Fibroblast of mammary gland (primary cell): ENCODE measurements around the gene LEFTY2.

Source experiments
- DNase-seq: peaks from one replicate; pipeline ENCODE4 v3.0.0-alpha.2; 2010; ENCODE audit warnings: low read depth
- H3K4me3 ChIP-seq: 2 replicates; pipeline ENCODE4 v1.5.1; 2011; ENCODE audit warnings: low read depth, mild to moderate bottlenecking, low read length, moderate library complexity; ENCODE audit not compliant: control insufficient read depth
- TF ChIP-seq, protein P1 (sequence below): conservative IDR thresholded peaks from 2 replicates; pipeline ENCODE4 v1.5.1; 2011; ENCODE audit warnings: low read depth, low read length, inconsistent platforms; ENCODE audit not compliant: control insufficient read depth, insufficient read depth

Gene LEFTY2

DNA sequence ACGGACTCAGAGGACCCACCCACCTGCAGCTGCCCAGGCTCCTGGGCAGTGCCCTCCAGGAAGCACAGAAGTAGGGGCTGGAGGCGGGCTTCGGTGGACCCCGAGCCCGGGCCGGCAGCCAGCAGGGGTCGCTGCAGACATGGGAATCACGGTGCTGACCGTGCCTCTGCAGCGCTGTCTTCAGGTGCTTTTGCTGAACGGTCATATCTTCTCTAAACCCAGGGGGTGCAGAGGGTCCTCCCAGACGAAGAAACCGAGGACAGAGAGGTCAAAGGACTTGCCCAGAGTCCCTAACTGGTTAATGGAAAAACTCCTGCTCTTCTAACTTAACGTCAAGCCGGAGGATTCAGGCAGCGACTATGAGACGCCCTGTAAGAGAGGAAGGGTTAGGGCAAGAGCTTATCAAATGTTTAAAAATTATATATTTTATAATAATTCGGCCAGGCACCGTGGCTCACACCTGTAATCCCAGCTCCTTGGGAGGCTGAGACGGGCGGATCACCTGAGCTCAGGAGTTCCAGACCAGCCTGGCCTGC, 21.5 kb upstream of the LEFTY2 start:
- peak; percentile 20 for DNase-seq
- TF ChIP-seq, protein P1, sequence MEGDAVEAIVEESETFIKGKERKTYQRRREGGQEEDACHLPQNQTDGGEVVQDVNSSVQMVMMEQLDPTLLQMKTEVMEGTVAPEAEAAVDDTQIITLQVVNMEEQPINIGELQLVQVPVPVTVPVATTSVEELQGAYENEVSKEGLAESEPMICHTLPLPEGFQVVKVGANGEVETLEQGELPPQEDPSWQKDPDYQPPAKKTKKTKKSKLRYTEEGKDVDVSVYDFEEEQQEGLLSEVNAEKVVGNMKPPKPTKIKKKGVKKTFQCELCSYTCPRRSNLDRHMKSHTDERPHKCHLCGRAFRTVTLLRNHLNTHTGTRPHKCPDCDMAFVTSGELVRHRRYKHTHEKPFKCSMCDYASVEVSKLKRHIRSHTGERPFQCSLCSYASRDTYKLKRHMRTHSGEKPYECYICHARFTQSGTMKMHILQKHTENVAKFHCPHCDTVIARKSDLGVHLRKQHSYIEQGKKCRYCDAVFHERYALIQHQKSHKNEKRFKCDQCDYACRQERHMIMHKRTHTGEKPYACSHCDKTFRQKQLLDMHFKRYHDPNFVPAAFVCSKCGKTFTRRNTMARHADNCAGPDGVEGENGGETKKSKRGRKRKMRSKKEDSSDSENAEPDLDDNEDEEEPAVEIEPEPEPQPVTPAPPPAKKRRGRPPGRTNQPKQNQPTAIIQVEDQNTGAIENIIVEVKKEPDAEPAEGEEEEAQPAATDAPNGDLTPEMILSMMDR: peak; percentile 58
- no peak overlapping the region for H3K4me3 ChIP-seq

DNA sequence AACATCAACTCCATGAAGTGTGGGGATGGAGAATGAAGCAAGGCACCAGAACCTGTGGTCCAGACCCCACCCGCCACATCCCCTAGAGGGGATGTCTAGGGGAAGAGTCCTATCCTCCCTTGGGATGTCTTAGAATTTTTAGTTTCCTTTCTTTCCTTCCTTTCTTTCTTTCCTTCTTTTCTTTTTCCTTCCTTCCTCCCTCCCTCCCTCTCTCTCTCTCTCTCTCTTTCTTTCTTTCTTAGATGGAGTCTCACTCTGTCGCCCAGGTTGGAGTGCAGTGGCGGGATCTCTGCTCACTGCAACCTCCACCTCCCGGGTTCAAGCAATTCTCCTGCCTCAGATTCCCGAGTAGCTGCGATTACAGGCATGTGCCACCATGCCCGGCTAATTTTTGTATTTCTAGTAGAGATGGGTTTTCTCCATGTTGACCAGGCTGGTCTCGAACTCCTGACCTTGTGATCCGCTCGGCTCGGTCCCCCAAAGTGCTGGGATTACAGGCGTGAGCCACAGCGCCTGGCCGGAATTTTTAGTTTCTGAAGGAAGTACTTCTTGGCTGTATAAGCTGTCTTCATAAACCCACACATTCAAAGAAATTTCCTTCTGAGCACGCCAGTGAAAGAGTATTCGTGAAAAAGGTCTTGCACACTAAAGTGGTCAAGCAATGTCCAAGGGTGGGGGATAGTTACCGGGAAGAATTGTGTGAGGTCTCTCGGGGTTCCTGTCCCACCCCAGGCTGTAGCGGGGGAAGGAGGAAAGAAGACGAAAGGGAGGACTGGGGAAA, 20.8 kb upstream of the LEFTY2 start:
- no peak for DNase-seq
- TF ChIP-seq, protein P1: no peak
- no peak overlapping the region for H3K4me3 ChIP-seq

DNA sequence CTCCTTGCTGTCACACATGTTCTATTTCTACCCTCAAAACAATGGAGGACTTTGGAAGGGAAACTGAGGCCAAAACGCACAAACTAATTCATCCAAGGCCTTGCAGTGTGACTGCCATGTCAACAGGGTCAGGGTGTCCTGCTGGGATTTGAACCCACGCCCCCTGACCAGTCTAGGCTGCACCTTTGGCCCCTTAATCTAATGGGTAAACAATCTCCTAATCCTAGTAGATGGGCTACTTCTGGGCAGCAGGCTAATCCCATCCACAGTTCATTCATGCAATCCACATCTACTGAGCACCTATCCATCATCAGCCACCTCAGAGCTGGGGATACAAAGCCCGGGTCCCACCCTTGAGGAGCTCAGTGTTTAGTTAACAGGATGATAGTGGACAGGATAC, 17.0 kb upstream of the LEFTY2 start:
- H3K4me3 ChIP-seq: no peak overlapping the region
- TF ChIP-seq, protein P1: no peak
- no peak for DNase-seq

DNA sequence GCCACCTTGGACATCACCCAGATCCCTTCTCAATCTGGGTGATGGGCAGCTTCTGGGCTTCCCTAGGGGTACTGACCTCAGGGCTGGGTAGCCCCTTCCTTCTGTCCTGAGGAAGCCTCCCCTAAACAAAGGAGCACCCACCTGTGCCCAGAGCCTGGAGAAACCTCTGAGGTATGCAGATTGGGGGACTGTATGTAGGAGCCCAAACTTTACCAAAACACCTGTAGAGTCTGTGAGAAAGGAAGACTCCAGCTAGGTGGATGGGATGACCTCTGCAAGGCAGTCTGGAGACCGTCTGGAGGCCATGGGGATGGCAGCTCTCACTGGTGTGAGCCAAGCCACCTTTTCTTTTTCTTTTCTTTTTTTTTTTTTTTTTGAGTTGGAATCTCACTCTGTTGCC, 13.7 kb upstream of the LEFTY2 start:
- no peak for DNase-seq
- TF ChIP-seq, protein P1: no peak
- H3K4me3 ChIP-seq: no peak overlapping the region

DNA sequence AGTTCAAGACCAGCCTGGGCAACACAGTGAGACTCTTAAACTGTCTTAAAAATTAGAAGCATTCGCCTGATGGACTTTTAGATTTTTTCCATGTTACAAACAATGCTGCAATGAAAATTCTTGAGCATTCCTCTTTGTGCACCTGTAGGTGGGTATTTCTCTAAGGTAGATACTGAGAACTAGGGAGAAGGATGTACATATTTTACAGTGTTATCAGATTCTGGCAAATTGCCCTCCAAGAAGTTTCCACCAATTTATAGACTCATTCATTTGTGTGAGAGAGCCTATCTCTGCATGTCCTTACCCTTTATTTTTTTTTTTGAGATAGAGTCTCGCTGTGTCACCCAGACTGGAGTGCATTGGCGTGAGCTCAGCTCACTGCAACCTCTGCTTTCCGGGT, 12.3 kb upstream of the LEFTY2 start:
- TF ChIP-seq, protein P1: no peak
- no peak for DNase-seq
- H3K4me3 ChIP-seq: no peak overlapping the region

DNA sequence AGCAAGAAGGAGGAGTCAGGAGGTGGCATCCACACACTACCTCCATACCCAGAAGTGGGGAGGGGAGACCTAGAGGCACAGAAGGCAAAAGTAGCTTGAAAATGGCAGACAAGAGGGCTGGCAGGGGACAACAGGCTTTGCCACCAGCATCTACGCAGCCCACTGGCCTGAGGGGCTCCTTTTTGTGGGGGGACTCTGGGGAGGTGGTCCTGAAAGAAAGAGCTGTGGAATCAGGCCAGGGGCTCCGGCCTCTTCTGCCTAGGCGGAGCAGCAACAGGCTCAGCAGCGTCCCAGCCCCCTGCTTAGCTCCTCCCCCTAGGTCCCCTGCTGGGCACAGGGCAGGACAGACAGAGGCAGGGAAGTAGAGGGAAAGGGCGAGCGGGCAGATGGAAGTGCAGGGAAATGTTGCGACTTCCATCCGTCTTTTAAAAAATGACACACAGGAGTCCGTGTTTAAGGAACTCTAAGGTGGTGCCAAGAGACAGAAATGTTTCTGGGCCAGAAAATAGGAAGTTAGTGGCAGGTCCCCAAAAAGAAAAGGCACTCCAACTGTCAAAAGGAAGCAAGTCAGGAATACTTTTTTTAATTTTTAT, 10.0 kb upstream of the LEFTY2 start:
- TF ChIP-seq, protein P1: no peak
- no peak overlapping the region for H3K4me3 ChIP-seq
- no peak for DNase-seq
